ENCODE results near the gene SELPLG.

- TF ChIP-seq POLR2AphosphoS5 (IDR thresholded peaks at IDR 0.05; ENCODE audit: borderline replicate concordance, low read depth, low read length) (no peak), EZH2 (IDR thresholded peaks at IDR 0.05) (no peak), FOXP2 (optimal IDR thresholded peaks at IDR 0.05; ENCODE audit: control extremely low read depth, extremely low read length, insufficient read depth) (no peak)
These were observed 37.7 kb downstream of the SELPLG start for GRCh38 chr12:108595711-108596647.

All from SK-N-MC (cell line).